Measurements from ENCODE around the gene MTNR1B. TPM values are rescaled to one million over a fixed set of nuclear protein-coding genes. Genes with fewer than 3 reads are reported as not detected.

The MTNR1B gene
- total RNA-seq, 1 experiment from 2014 or later, result not detected

DNA sequence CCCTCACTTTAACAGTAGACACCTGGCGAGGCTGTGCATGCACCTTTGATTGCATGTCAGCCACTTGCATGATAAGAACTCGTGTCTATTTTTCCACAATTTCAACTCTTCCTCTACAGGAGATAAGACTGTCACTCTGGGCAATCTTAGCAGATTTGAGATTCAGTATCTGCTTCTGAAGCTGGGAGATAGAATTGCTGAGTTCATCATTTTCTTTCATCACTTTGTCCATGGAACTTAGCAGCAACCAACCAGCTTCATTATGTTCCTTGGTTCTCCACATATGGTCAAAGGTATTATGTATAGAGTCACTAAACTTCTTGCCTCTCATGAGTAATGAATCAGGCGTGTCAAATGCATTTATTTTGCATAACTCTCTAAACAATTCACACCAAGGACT, 17.1 kb downstream of the MTNR1B start:
- H3K27me3 ChIP-seq (ENCODE audit: insufficient read depth, low read length), result no peaks in the 10 kb centered on the region
- ATAC-seq (no peak), DNase-seq (ENCODE audit: low read depth, low spot score) (no peak)
- peaks cover 0 to 5% of the 10 kb centered on the region in 2 experiments; a peak in 1 of 4 replicates for H3K9me3 ChIP-seq (ENCODE audit: control insufficient read depth in 1 of 2, insufficient read depth in 1 of 2, low read depth in 1 of 2, low read length in 2 of 2)
- no peak overlapping the region for H3K9ac ChIP-seq (ENCODE audit: low read length)
- intact Hi-C loops (cut with micrococcal nuclease), result no loop called here
- H3K9me2 ChIP-seq (ENCODE audit: insufficient read depth), result no peaks in the 10 kb centered on the region
- ChIA-PET POLR2A (no interaction called here), RAD21 (ENCODE audit: low non-redundant PET in 1 of 2, low total read pairs in 2 of 2, uncharacterized antibody in 2 of 2, unreplicated experiment in 2 of 2) (no interaction called here), CTCF (no interaction called here)
- no peak overlapping the region for H3K4me2 ChIP-seq (ENCODE audit: low read length)
- H3K36me3 ChIP-seq (ENCODE audit: control insufficient read depth in 1 of 2, insufficient read depth in 2 of 2, low read length in 2 of 2), result no peaks in the 10 kb centered on the region
- TF ChIP-seq POLR2AphosphoS5 (IDR thresholded peaks at IDR 0.05; ENCODE audit: low read depth, low read length), result no peak
- TF ChIP-seq, protein P1, sequence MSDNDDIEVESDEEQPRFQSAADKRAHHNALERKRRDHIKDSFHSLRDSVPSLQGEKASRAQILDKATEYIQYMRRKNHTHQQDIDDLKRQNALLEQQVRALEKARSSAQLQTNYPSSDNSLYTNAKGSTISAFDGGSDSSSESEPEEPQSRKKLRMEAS (IDR thresholded peaks at IDR 0.05), result no peak
- TF ChIP-seq SP1 (IDR thresholded peaks at IDR 0.05; ENCODE audit: low read depth), result no peak
- TF ChIP-seq JUND (IDR thresholded peaks at IDR 0.05), result no peak
- TF ChIP-seq EZH2phosphoT487 (IDR thresholded peaks at IDR 0.05; ENCODE audit: borderline replicate concordance), result no peak
- BruUV-seq (replicated peaks), result no TSS peak
- no peak overlapping the region for H3K27ac ChIP-seq (ENCODE audit: low read depth, low read length)
- no peak overlapping the region for H3K4me3 ChIP-seq (replicated peaks in 1 of 2; ENCODE audit: low read depth in 1 of 2, low read length in 2 of 2)
- no peaks in the 10 kb centered on the region for H3K79me2 ChIP-seq (ENCODE audit: insufficient read depth, low read length)
- H4K20me1 ChIP-seq (ENCODE audit: insufficient read depth), result no peaks in the 10 kb centered on the region
- H3K4me1 ChIP-seq (ENCODE audit: control insufficient read depth in 1 of 2, insufficient read depth in 2 of 2, low read length in 2 of 2), result no peaks in the 10 kb centered on the region
- no peak overlapping the region for H2AFZ ChIP-seq (ENCODE audit: low read depth, low read length, poor library complexity, severe bottlenecking)

DNA sequence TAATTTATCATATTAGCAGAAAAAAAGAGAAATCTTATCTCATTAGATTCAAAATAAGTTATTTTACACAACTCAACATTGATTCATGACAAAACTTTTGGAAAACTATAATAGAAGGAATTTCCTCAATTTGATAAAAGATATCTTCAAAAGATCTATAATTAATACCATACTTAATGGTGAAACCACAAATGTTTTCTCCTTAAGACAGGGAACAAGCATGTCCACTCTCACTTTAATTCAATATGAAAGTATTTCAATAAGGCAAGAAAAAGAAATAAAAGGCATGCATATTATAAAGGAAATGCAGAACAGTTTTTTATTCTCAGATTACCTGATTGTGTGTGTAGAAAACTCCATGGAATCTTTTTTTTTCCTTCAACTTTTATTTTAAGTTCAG, 23.6 kb downstream of the MTNR1B start:
- ChIA-PET CTCF (no interaction called here), RAD21 (ENCODE audit: low non-redundant PET in 1 of 2, low total read pairs in 2 of 2, uncharacterized antibody in 2 of 2, unreplicated experiment in 2 of 2) (no interaction called here), POLR2A (no interaction called here)
- Histone ChIP-seq H3K36me3 (ENCODE audit: control insufficient read depth in 1 of 2, insufficient read depth in 2 of 2, low read length in 2 of 2) (no peaks in the 10 kb centered on the region), H3K9me3 (ENCODE audit: control insufficient read depth in 1 of 2, insufficient read depth in 1 of 2, low read depth in 1 of 2, low read length in 2 of 2) (peaks cover 0 to 5% of the 10 kb centered on the region in 2 experiments; a peak in 1 of 4 replicates), H3K4me3 (replicated peaks in 1 of 2; ENCODE audit: low read depth in 1 of 2, low read length in 2 of 2) (no peak overlapping the region), H3K9me2 (ENCODE audit: insufficient read depth) (no peaks in the 10 kb centered on the region), H3K9ac (ENCODE audit: low read length) (no peak overlapping the region), H3K79me2 (ENCODE audit: insufficient read depth, low read length) (no peaks in the 10 kb centered on the region), H3K27ac (ENCODE audit: low read depth, low read length) (no peak overlapping the region), H3K4me1 (ENCODE audit: control insufficient read depth in 1 of 2, insufficient read depth in 2 of 2, low read length in 2 of 2) (no peaks in the 10 kb centered on the region), H2AFZ (ENCODE audit: low read depth, low read length, poor library complexity, severe bottlenecking) (no peak overlapping the region), H3K27me3 (ENCODE audit: insufficient read depth, low read length) (no peaks in the 10 kb centered on the region), H4K20me1 (ENCODE audit: insufficient read depth) (no peaks in the 10 kb centered on the region), H3K4me2 (ENCODE audit: low read length) (no peak overlapping the region)
- no TSS peak for BruUV-seq (replicated peaks)
- intact Hi-C loops (cut with micrococcal nuclease), result no loop called here
- TF ChIP-seq EGR1 (IDR thresholded peaks at IDR 0.05; ENCODE audit: low read depth), result no peak
- no peak for TF ChIP-seq ZFX (IDR thresholded peaks at IDR 0.05)
- no peak for TF ChIP-seq TCF7L2 (IDR thresholded peaks at IDR 0.05; ENCODE audit: borderline replicate concordance, extremely low read depth, insufficient read depth, insufficient read length)
- TF ChIP-seq, protein P2, sequence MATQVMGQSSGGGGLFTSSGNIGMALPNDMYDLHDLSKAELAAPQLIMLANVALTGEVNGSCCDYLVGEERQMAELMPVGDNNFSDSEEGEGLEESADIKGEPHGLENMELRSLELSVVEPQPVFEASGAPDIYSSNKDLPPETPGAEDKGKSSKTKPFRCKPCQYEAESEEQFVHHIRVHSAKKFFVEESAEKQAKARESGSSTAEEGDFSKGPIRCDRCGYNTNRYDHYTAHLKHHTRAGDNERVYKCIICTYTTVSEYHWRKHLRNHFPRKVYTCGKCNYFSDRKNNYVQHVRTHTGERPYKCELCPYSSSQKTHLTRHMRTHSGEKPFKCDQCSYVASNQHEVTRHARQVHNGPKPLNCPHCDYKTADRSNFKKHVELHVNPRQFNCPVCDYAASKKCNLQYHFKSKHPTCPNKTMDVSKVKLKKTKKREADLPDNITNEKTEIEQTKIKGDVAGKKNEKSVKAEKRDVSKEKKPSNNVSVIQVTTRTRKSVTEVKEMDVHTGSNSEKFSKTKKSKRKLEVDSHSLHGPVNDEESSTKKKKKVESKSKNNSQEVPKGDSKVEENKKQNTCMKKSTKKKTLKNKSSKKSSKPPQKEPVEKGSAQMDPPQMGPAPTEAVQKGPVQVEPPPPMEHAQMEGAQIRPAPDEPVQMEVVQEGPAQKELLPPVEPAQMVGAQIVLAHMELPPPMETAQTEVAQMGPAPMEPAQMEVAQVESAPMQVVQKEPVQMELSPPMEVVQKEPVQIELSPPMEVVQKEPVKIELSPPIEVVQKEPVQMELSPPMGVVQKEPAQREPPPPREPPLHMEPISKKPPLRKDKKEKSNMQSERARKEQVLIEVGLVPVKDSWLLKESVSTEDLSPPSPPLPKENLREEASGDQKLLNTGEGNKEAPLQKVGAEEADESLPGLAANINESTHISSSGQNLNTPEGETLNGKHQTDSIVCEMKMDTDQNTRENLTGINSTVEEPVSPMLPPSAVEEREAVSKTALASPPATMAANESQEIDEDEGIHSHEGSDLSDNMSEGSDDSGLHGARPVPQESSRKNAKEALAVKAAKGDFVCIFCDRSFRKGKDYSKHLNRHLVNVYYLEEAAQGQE (IDR thresholded peaks at IDR 0.05; ENCODE audit: low read depth), result no peak
- TF ChIP-seq FOSL1 (IDR thresholded peaks at IDR 0.05; ENCODE audit: low read depth), result no peak
- TF ChIP-seq EZH2phosphoT487 (IDR thresholded peaks at IDR 0.05; ENCODE audit: borderline replicate concordance), result no peak
- no peak for TF ChIP-seq SIN3A (IDR thresholded peaks at IDR 0.05; ENCODE audit: low read depth)
- no peak for TF ChIP-seq CEBPB (IDR thresholded peaks at IDR 0.05; ENCODE audit: low read depth)
- no peak for TF ChIP-seq ATF3 (IDR thresholded peaks at IDR 0.05)
- TF ChIP-seq ELF1 (IDR thresholded peaks at IDR 0.05; ENCODE audit: borderline replicate concordance, low read depth), result no peak
- no peak for TF ChIP-seq RAD21 (IDR thresholded peaks at IDR 0.05; ENCODE audit: low read depth)
- no peak for TF ChIP-seq CBX3 (IDR thresholded peaks at IDR 0.05; ENCODE audit: low read depth)
- TF ChIP-seq EZH2 (IDR thresholded peaks at IDR 0.05), result no peak
- ATAC-seq, result no peak
- DNase-seq (ENCODE audit: low read depth, low spot score), result no peak

All from HCT116 (cell line).